VCaP (cell line): ENCODE measurements around the gene CNPY2.
"Not testable (repeated sequence)": the region's sequence is repeated elsewhere in the genome, so short reads cannot be mapped to it uniquely, and the experiment has no call there.

Experiments
- H3K27ac ChIP-seq: fragments of 450-650 bp; 2 replicates; pipeline ENCODE4 v1.5.1; 2017
- TF ChIP-seq, protein P1 (sequence below): fragments of 450-650 bp; conservative IDR thresholded peaks from 2 replicates; pipeline ENCODE4 v1.5.1; 2017; ENCODE audit warnings: mild to moderate bottlenecking, moderate library complexity

Gene CNPY2

DNA sequence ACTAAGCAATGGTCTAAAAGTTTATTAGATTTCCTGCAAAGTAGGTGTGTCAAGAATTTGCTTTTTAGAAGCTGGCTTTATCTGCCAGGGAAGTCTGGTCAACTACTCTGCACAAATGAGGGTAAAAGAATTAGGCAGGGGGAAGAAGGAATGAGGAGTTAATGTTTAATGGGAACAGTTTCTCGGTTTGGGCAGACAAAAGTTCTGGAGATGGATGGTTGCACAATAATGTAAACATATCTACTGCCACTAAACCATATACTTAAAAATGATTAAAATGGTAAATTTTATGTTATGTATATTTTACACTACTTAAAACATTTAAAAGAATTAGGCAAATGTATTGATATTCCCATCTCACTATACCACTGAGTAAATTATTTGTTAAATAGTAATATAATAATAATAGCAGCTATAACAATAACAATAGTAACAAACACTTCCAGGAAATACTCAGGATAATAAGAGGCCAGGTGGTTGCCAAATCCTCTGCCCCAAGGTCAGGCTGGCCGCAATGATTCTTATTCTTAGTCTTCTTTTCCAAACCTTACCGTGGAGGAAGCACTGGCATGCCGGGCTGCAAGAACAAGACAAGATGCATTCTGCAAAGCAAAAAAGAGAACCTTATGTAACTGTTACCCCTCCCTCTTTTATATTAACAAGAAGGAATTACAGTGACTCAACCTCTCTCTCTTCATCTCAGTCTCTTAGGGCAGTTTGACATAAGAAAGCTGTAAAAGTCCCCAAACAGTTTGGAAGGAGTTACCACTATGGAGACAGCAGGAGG, 29.6 kb downstream of the CNPY2 start:
- TF ChIP-seq, protein P1, sequence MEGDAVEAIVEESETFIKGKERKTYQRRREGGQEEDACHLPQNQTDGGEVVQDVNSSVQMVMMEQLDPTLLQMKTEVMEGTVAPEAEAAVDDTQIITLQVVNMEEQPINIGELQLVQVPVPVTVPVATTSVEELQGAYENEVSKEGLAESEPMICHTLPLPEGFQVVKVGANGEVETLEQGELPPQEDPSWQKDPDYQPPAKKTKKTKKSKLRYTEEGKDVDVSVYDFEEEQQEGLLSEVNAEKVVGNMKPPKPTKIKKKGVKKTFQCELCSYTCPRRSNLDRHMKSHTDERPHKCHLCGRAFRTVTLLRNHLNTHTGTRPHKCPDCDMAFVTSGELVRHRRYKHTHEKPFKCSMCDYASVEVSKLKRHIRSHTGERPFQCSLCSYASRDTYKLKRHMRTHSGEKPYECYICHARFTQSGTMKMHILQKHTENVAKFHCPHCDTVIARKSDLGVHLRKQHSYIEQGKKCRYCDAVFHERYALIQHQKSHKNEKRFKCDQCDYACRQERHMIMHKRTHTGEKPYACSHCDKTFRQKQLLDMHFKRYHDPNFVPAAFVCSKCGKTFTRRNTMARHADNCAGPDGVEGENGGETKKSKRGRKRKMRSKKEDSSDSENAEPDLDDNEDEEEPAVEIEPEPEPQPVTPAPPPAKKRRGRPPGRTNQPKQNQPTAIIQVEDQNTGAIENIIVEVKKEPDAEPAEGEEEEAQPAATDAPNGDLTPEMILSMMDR = no peak
- no peak overlapping the region for H3K27ac ChIP-seq

DNA sequence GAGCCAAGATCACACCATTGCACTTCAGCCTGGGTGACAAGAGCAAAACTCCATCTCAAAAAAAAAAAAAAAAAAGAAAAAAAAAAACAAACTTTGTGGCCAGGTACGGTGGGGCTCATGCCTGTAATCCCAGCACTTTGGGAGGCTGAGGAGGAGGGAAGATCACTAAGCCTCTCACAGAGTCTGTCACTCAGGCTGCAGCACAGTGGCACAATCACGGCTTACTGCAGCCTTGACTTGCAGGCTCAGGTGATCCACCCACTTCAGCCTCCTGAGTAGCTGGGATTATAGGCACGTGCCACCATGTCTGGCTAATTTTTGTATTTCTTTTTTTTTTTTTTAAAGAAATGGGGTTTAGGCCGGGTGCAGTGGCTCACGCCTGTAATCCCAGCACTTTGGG, 31.5 kb downstream of the CNPY2 start:
- not testable (repeated sequence) for H3K27ac ChIP-seq

DNA sequence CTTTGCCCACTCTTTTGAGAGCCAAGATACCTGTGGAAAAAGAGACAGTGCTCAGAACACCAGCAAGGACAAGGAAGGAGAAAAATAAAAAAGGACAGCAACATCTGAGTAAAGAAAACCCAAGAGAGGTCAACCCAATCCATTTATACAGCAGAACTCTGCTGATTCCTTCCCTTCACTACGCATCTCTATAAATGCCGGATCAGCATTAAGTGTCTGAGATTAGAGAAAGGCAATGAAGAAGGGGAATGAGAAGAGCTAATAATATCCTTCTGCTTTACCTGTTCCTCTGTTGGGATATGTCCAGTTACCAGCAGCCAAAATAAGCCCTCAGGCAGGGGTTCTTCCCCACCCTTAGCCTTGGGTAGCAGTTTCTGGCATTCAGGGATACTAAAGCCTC, 33.2 kb downstream of the CNPY2 start:
- TF ChIP-seq, protein P1 = no peak
- H3K27ac ChIP-seq = no peak overlapping the region

DNA sequence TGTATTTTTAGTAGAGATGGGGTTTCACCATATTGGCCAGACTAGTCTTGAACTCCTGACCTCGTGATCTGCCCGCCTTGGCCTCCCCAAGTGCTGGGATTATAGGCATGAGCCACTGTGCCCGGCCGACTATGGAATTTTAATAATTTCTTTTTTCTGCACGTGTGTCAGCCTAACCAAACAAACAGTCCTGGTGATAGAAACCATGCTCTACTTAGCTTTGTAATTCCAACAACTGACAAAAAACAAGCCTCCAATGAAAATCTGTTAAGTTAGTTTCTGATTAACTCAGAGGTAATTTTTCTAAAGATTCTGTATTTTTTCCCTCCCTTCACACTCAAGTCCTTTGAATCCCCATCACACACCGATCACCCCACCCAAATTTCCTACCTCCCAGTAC, 33.8 kb downstream of the CNPY2 start:
- H3K27ac ChIP-seq = no peak overlapping the region
- TF ChIP-seq, protein P1 = no peak

DNA sequence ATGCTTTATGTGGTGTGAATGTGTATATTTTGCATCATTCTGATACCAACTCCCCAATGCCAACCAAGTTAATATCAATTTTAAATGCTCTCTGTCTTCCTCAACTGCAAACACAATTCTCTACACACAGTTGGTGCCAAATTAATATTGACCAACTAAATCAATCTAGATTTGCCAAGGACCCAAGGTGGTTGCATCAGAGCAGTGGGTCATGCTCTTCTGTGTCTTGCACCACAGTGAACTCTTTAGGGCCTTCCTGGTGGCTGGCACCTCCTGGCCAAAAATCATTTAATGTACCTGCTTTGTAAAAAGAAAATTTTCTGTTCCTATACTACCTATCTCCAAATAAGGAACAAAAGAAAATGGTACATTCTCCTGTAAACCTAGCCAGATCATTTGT, 34.9 kb downstream of the CNPY2 start:
- TF ChIP-seq, protein P1 = no peak
- no peak overlapping the region for H3K27ac ChIP-seq

DNA sequence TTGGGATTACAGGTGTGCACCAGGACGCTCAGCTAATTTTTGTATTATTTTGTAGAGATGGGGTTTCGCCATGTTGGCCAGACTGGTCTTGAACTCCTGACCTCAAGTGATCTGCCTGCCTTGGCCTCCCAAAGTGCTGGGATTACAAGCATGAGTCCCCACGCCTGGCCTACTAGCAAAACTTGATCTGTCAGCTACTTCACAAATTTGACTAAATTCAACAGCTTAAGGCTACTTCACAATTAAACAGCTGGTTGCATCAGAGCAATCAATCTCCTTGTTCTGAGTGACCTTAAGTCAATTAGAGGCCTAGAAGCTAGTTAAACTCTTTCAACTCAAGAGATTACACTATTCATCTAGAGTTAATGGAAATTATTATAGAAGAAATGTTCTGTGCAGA, 36.9 kb downstream of the CNPY2 start:
- TF ChIP-seq, protein P1 = no peak
- H3K27ac ChIP-seq = no peak overlapping the region

DNA sequence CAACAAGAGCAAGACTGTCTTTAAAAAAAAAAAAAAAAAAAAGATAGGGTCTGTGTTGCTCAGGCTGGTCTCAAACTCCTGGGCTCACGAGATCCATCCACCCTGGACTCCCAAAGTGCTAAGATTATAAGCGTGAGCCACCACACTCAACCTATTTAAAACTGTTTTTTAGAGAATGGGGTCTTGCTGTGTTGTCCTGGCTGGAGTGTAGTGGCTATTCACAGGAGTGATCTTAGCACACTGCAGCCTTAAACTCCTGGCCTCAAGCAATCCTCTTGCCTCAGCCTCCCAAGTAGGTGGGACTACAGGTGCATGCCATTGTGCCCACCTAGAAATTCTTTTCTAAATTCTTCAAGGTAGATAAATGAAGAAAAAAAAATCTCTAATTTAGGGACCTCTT, 41.5 kb downstream of the CNPY2 start:
- no peak overlapping the region for H3K27ac ChIP-seq
- TF ChIP-seq, protein P1 = no peak

DNA sequence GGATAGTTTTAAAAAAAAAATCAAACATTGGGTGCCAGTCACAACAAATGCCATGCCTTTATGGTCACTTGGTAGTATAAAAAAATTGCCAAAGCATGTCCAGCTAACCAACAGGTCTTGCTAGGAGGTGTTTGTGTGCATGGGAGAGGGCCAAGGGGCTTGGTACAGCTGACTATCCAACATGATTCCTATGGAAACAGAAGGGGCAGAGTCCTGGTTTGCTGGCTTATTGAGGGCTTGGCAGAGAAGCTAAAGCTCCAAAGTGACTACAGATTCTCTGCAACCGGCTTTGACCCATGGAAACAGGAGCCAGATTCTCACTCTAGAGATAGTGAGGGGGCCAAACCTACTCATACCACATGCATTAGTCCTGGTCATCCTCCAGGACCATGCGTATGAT, 43.3 kb downstream of the CNPY2 start:
- not testable (repeated sequence) for H3K27ac ChIP-seq

DNA sequence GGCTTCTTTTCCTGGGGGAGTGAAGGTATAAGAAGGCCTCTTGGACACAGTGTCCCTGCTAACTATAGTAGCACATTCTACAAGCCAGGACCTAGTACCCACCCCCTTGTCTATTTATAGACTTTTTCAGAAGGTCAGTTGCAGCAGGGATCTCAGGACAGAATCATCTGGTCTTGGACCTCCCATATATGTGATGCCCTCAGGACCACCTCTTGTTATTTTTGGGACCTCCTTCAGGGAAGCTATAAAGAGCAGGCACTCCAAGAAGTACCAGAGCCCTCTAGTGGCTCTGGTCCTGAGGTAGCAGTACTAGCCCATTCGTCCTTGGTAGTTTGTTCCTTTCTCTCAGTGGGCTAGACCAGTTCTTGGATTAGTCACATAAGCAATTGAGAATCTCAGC, 44.8 kb downstream of the CNPY2 start:
- H3K27ac ChIP-seq = no peak overlapping the region
- TF ChIP-seq, protein P1 = peak; percentile 67
